GM12892 (cell line): Measurements from ENCODE around the gene JARID2.
"Not testable (repeated sequence)": the region's sequence is repeated elsewhere in the genome, so short reads cannot be mapped to it uniquely, and the experiment has no call there.

Source experiments
- DNase-seq: peaks from one replicate; pipeline ENCODE4 v3.0.0; 2011; ENCODE audit not compliant: insufficient read length
- FAIRE-seq: peaks from 2 replicates; lab custom pipeline; 2011; peaks lifted over from hg19 to GRCh38; lab: Jason Lieb, UNC
- POLR2A ChIP-seq: IDR thresholded peaks from 2 replicates; pipeline ENCODE4 v1.6.1; 2011; ENCODE audit warnings: low read depth, low read length, control low read depth
- POLR2AphosphoS5 ChIP-seq: IDR thresholded peaks from 2 replicates; pipeline ENCODE4 v1.6.1; 2011; ENCODE audit warnings: low read depth, low read length, control low read depth
- TAF1 ChIP-seq: IDR thresholded peaks from 2 replicates; pipeline ENCODE4 v1.6.1; 2011; ENCODE audit warnings: low read depth, mild to moderate bottlenecking, control low read depth, low read length, borderline replicate concordance

Gene JARID2

GRCh38 chr6:15287670-15288375 is 42.0 kb downstream of the JARID2 start:
- TF ChIP-seq POLR2AphosphoS5 (no peak), POLR2A (no peak), TAF1 (no peak)
- FAIRE-seq (peak; percentile 94), DNase-seq (peak; percentile 60)

- no peak for DNase-seq
- FAIRE-seq, result no peak
- no peak for TF ChIP-seq TAF1
- no peak for TF ChIP-seq POLR2A
- no peak for TF ChIP-seq POLR2AphosphoS5
These were observed 43.0 kb downstream of the JARID2 start for GRCh38 chr6:15288856-15289255.

GRCh38 chr6:15289456-15289855 is 43.6 kb downstream of the JARID2 start:
- DNase-seq, FAIRE-seq: not testable (repeated sequence)

- FAIRE-seq (no peak), DNase-seq (no peak)
- TF ChIP-seq POLR2AphosphoS5 (no peak), TAF1 (no peak), POLR2A (no peak)
These were observed 44.3 kb downstream of the JARID2 start for GRCh38 chr6:15290067-15290680.

GRCh38 chr6:15290962-15291704 is 45.3 kb downstream of the JARID2 start:
- DNase-seq, result no peak
- no peak for FAIRE-seq
- no peak for TF ChIP-seq TAF1
- no peak for TF ChIP-seq POLR2AphosphoS5
- no peak for TF ChIP-seq POLR2A

GRCh38 chr6:15292721-15293302 is 46.9 kb downstream of the JARID2 start:
- no peak for FAIRE-seq
- TF ChIP-seq POLR2AphosphoS5, result no peak
- TF ChIP-seq POLR2A, result no peak
- no peak for TF ChIP-seq TAF1
- no peak for DNase-seq

GRCh38 chr6:15293674-15294073 is 47.8 kb downstream of the JARID2 start:
- no peak for FAIRE-seq
- no peak for TF ChIP-seq POLR2AphosphoS5
- TF ChIP-seq TAF1, result no peak
- no peak for TF ChIP-seq POLR2A
- DNase-seq, result no peak

- TF ChIP-seq POLR2AphosphoS5 (no peak), POLR2A (no peak)
- DNase-seq, result no peak
- FAIRE-seq, result no peak
These were observed 48.6 kb downstream of the JARID2 start for GRCh38 chr6:15294504-15294903.

- DNase-seq (no peak), FAIRE-seq (no peak)
- TF ChIP-seq POLR2AphosphoS5, result no peak
- no peak for TF ChIP-seq TAF1
- TF ChIP-seq POLR2A, result no peak
These were observed 50.4 kb downstream of the JARID2 start for GRCh38 chr6:15296249-15296648.

- peak; percentile 75 for FAIRE-seq
- TF ChIP-seq POLR2AphosphoS5, result no peak
- no peak for TF ChIP-seq TAF1
- no peak for TF ChIP-seq POLR2A
- peak; percentile 29 for DNase-seq
These were observed 50.9 kb downstream of the JARID2 start for GRCh38 chr6:15296735-15297134.

- FAIRE-seq, result not testable (repeated sequence)
These were observed 51.3 kb downstream of the JARID2 start for GRCh38 chr6:15297167-15297566.

More at GRCh38 chr6:15297167-15297566, 51.3 kb downstream of the JARID2 start:
- DNase-seq, result not testable (repeated sequence)
